Liver (tissue), 9 donors: ENCODE results near the gene PXDN. TPM values are rescaled to one million over a fixed set of nuclear protein-coding genes. Genes with fewer than 3 reads are reported as not detected.

Experiments
- DNase-seq: peaks from one replicate; pipeline ENCODE4 v3.0.0-alpha.2; 2017; ENCODE audit warnings: low spot score
- H3K27ac ChIP-seq, 2 donors: one replicate each; pipeline ENCODE4 v1.7.0; 2013; ENCODE audit warnings: inconsistent platforms in 2 of 2, low read length in 2 of 2, control low read depth in 1 of 2, low read depth in 1 of 2, mild to moderate bottlenecking in 1 of 2
- H3K27me3 ChIP-seq, 4 donors: one replicate each; pipeline versions ENCODE4 v1.6.1 to v1.7.0; 2013; ENCODE audit warnings: low read length in 3 of 4, inconsistent platforms in 1 of 4, mild to moderate bottlenecking in 1 of 4, moderate library complexity in 1 of 4; ENCODE audit not compliant: control insufficient read depth in 4 of 4, insufficient read depth in 4 of 4
- H3K36me3 ChIP-seq, 4 donors: one replicate each; pipeline versions ENCODE4 v1.6.1 to v1.7.0; 2013; ENCODE audit warnings: low read length in 3 of 4, mild to moderate bottlenecking in 3 of 4, low read depth in 1 of 4, moderate library complexity in 1 of 4; ENCODE audit not compliant: control insufficient read depth in 4 of 4, insufficient read depth in 3 of 4
- H3K4me1 ChIP-seq, 4 donors: one replicate each; pipeline versions ENCODE4 v1.6.1 to v1.7.0; 2013; ENCODE audit warnings: low read length in 3 of 4, mild to moderate bottlenecking in 3 of 4, moderate library complexity in 1 of 4; ENCODE audit not compliant: control insufficient read depth in 4 of 4, insufficient read depth in 4 of 4
- H3K4me3 ChIP-seq, 3 donors: one replicate each; pipeline versions ENCODE4 v1.6.1 to v1.7.0; 2013; ENCODE audit warnings: low read length in 3 of 3, control low read depth in 1 of 3, low read depth in 1 of 3, mild to moderate bottlenecking in 1 of 3
- H3K9ac ChIP-seq, 2 donors: one replicate each; pipeline ENCODE4 v1.7.0; 2013; ENCODE audit warnings: low read length in 2 of 2, mild to moderate bottlenecking in 2 of 2, moderate library complexity in 2 of 2, control low read depth in 1 of 2, low read depth in 1 of 2
- H3K9me3 ChIP-seq, 4 donors: one replicate each; pipeline versions ENCODE4 v1.6.1 to v1.7.0; 2013; ENCODE audit warnings: low read length in 3 of 4; ENCODE audit not compliant: control insufficient read depth in 4 of 4
- EGR1 ChIP-seq, 2 donors: IDR thresholded peaks; 2 replicates each; pipeline ENCODE4 v1.6.1; 2016 to 2018; ENCODE audit warnings: antibody characterized with exemption in 2 of 2, low read depth in 2 of 2
- FOXA1 ChIP-seq: IDR thresholded peaks from 2 replicates; pipeline ENCODE4 v1.6.1; 2016; ENCODE audit warnings: antibody characterized with exemption
- FOXA2 ChIP-seq: IDR thresholded peaks from 2 replicates; pipeline ENCODE4 v1.6.1; 2016; ENCODE audit warnings: antibody characterized with exemption
- GABPA ChIP-seq, 2 donors: IDR thresholded peaks in 1 of 2; conservative IDR thresholded peaks in 1 of 2; 2 replicates each; pipeline ENCODE4 v1.6.1; 2016; ENCODE audit warnings: antibody characterized with exemption in 2 of 2, mild to moderate bottlenecking in 1 of 2, moderate library complexity in 1 of 2
- HNF4A ChIP-seq, 2 donors: conservative IDR thresholded peaks; 2 replicates each; pipeline ENCODE4 v1.6.1; 2016; ENCODE audit warnings: antibody characterized with exemption in 2 of 2, mild to moderate bottlenecking in 2 of 2
- HNF4G ChIP-seq: IDR thresholded peaks from 2 replicates; pipeline ENCODE4 v1.6.1; 2016; ENCODE audit warnings: antibody characterized with exemption
- JUND ChIP-seq, 2 donors: IDR thresholded peaks; 2 replicates each; pipeline ENCODE4 v1.6.1; 2016; ENCODE audit warnings: antibody characterized with exemption in 2 of 2
- NR2F2 ChIP-seq: IDR thresholded peaks from 2 replicates; pipeline ENCODE4 v1.6.1; 2016; ENCODE audit warnings: antibody characterized with exemption
- RAD21 ChIP-seq, 2 donors: IDR thresholded peaks; 2 replicates each; pipeline ENCODE4 v1.6.1; 2016; ENCODE audit warnings: antibody characterized with exemption in 2 of 2, mild to moderate bottlenecking in 2 of 2
- RXRA ChIP-seq, 2 donors: IDR thresholded peaks; 2 replicates each; pipeline ENCODE4 v1.6.1; 2017 to 2018; ENCODE audit warnings: antibody characterized with exemption in 2 of 2, mild to moderate bottlenecking in 1 of 2
- SP1 ChIP-seq: IDR thresholded peaks from 2 replicates; pipeline ENCODE4 v1.6.1; 2018; ENCODE audit warnings: antibody characterized with exemption, mild to moderate bottlenecking
- TAF1 ChIP-seq: conservative IDR thresholded peaks from 2 replicates; pipeline ENCODE4 v1.6.1; 2016; ENCODE audit warnings: antibody characterized with exemption, mild to moderate bottlenecking
- YY1 ChIP-seq: IDR thresholded peaks from 2 replicates; pipeline ENCODE4 v1.6.1; 2016; ENCODE audit warnings: antibody characterized with exemption, mild to moderate bottlenecking
- WGBS: extraction: QIAGEN DNeasy Blood & Tissue Kit; methylation state at CpG from one replicate; pipeline ENCODE4 v1.1.7; 2013; 5-methylcytosine and 5-hydroxymethylcytosine counted together
- polyA plus RNA-seq, 2 donors: library from polyadenylated mRNA; stranded (reverse) in 1 of 2; unstranded in 1 of 2; fragments of 200-250 nt in 1 of 2; fragments of >200 nt in 1 of 2; fragmentation: Nextera tagmentation in 1 of 2; extraction: Ambion mirVana in 1 of 2; gene quantifications; one replicate each; pipeline versions ENCODE4 v1.2.1 to v1.2.3, GENCODE V29; 2013 to 2015
- total RNA-seq, 2 donors: library from RNA; depleted of rRNA; stranded (reverse); fragments of >200 nt; gene quantifications; one replicate each; pipeline ENCODE4 v1.2.3, GENCODE V29; 2014
- TF ChIP-seq, protein P1 (sequence below): IDR thresholded peaks from 2 replicates; pipeline ENCODE4 v1.6.1; 2016; ENCODE audit warnings: antibody characterized with exemption
- TF ChIP-seq, protein P2 (sequence below): IDR thresholded peaks from 2 replicates; pipeline ENCODE4 v1.6.1; 2016; ENCODE audit warnings: antibody characterized with exemption
- TF ChIP-seq, protein P3 (sequence below): IDR thresholded peaks from 2 replicates; pipeline ENCODE4 v1.6.1; 2016; ENCODE audit warnings: antibody characterized with exemption, mild to moderate bottlenecking
- donor health status: healthy.
- donor health status: healthy.
- donor health status: healthy.
- donor health status: healthy.
- donor health status: healthy.

Gene PXDN
- total and polyA plus RNA-seq, 4 donors = 4.2 to 21.5 (median 16.9) TPM

DNA sequence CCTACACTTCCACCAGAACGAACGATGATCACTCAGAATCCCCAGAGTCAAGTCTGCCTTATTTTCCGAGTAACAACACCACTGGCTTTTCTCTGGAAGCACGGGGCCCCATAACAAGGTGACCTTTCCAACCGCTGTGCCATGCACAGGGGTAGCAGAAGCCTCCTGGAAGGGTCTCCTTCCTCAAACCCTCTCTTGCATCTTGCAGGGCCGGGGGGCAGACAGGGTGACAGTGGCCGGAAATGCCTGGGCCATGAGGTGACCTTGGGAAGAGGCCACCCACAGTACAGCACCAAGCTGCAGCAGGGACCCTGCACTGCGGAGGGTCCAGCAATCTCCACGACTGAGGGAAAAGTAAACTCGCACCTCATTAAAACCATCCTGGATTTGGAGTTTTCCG lies 108.5 kb downstream of the PXDN start (continued):
- no peak for TF ChIP-seq TAF1
- TF ChIP-seq RXRA (IDR thresholded peaks at IDR 0.05) = no peak

DNA sequence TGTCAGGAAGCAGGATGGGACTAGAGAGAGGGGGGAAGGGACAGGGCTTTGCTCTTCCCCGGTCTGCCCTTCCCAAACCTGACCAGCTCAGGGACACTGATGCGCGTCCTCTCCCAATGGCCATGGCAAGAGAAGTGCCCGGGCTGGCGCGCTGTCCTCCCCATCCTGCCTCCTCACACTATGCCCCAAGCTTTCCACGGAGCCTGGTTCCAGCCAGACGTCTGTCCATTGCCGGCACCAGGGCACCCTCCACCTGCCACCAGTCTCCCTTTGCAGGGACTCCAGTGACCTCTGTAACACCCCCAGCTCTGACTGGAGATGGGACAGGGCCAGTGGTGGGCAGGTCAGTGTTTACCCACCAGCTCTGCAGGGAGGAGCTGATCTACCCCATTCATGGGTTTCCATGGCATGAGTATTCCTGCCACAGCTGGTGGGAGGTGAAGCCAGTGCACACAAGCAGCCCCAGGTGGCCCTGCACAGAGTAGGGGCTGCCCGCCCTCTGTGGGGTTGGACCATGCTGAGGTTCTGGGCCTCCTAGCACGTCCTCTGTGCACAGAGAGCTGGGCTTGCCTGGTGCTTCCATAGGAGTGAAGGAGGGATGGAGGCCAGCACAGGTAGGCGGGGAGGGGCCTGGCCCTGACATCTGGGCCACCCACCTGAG lies 109.5 kb downstream of the PXDN start:
- 94% methylated on average over 12 of the region's 12 CpGs for WGBS
- H3K4me1 ChIP-seq = no peaks in the 10 kb centered on the region
- TF ChIP-seq, protein P1, sequence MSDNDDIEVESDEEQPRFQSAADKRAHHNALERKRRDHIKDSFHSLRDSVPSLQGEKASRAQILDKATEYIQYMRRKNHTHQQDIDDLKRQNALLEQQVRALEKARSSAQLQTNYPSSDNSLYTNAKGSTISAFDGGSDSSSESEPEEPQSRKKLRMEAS = no peak
- TF ChIP-seq NR2F2 (no peak), FOXA1 (no peak), RAD21 (IDR thresholded peaks at IDR 0.05) (no peak), YY1 (no peak), TAF1 (no peak), EGR1 (IDR thresholded peaks at IDR 0.05; ENCODE audit: low read depth in 2 of 2) (no peak), RXRA (IDR thresholded peaks at IDR 0.05) (no peak), SP1 (no peak), HNF4A (conservative IDR thresholded peaks at IDR 0.05) (no peak)
- TF ChIP-seq, protein P2, sequence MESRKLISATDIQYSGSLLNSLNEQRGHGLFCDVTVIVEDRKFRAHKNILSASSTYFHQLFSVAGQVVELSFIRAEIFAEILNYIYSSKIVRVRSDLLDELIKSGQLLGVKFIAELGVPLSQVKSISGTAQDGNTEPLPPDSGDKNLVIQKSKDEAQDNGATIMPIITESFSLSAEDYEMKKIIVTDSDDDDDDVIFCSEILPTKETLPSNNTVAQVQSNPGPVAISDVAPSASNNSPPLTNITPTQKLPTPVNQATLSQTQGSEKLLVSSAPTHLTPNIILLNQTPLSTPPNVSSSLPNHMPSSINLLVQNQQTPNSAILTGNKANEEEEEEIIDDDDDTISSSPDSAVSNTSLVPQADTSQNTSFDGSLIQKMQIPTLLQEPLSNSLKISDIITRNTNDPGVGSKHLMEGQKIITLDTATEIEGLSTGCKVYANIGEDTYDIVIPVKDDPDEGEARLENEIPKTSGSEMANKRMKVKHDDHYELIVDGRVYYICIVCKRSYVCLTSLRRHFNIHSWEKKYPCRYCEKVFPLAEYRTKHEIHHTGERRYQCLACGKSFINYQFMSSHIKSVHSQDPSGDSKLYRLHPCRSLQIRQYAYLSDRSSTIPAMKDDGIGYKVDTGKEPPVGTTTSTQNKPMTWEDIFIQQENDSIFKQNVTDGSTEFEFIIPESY = no peak
- TF ChIP-seq, protein P3, sequence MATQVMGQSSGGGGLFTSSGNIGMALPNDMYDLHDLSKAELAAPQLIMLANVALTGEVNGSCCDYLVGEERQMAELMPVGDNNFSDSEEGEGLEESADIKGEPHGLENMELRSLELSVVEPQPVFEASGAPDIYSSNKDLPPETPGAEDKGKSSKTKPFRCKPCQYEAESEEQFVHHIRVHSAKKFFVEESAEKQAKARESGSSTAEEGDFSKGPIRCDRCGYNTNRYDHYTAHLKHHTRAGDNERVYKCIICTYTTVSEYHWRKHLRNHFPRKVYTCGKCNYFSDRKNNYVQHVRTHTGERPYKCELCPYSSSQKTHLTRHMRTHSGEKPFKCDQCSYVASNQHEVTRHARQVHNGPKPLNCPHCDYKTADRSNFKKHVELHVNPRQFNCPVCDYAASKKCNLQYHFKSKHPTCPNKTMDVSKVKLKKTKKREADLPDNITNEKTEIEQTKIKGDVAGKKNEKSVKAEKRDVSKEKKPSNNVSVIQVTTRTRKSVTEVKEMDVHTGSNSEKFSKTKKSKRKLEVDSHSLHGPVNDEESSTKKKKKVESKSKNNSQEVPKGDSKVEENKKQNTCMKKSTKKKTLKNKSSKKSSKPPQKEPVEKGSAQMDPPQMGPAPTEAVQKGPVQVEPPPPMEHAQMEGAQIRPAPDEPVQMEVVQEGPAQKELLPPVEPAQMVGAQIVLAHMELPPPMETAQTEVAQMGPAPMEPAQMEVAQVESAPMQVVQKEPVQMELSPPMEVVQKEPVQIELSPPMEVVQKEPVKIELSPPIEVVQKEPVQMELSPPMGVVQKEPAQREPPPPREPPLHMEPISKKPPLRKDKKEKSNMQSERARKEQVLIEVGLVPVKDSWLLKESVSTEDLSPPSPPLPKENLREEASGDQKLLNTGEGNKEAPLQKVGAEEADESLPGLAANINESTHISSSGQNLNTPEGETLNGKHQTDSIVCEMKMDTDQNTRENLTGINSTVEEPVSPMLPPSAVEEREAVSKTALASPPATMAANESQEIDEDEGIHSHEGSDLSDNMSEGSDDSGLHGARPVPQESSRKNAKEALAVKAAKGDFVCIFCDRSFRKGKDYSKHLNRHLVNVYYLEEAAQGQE = no peak
- H3K27ac ChIP-seq = no peak overlapping the region
- no peaks in the 10 kb centered on the region for H3K27me3 ChIP-seq
- H3K9me3 ChIP-seq = no peaks in the 10 kb centered on the region
- DNase-seq = no peak
- no peaks in the 10 kb centered on the region for H3K36me3 ChIP-seq
- H3K4me3 ChIP-seq = no peak overlapping the region
- H3K9ac ChIP-seq = no peak overlapping the region

DNA sequence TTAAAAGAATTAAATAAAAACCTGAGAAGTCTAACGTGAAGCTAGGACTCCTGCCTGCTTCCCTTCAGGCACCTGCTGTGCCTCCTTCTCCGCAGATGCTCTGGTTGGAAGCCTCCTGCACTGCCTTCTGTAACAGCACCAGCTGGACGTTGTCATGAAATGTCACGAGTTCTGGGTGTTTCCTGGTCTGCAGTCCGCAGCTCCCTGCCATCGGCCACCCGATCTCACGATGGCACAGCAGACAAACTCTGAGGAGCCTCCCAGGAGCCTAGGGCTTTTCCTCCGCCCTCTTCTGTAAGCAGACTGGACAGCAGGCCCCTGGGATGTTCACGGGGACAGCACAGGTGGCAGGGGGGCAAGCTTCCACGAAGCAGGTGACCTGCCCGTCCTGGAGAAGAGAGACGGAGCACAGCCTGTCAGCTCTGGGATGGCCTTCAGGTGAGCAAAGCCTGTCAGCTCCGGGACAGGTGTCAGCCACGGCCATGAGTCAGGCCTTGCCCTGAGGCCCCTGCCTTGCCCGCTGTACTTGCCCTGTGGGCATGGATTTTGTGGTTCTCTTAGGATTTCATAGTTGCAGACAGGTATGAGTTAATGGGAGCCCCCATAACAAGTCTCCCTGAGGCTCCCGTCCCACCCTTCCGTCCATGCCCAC lies 110.3 kb downstream of the PXDN start:
- TF ChIP-seq JUND (IDR thresholded peaks at IDR 0.05) (no peak), RAD21 (IDR thresholded peaks at IDR 0.05) (no peak), HNF4A (conservative IDR thresholded peaks at IDR 0.05) (no peak), TAF1 (no peak), HNF4G (no peak), EGR1 (IDR thresholded peaks at IDR 0.05; ENCODE audit: low read depth in 2 of 2) (no peak), GABPA (IDR thresholded peaks at IDR 0.05 in 1 of 2, conservative IDR thresholded peaks at IDR 0.05 in 1 of 2) (no peak), NR2F2 (no peak), RXRA (IDR thresholded peaks at IDR 0.05) (no peak), SP1 (no peak), YY1 (no peak), FOXA2 (no peak)
- TF ChIP-seq, protein P2 = no peak
- TF ChIP-seq, protein P3 = no peak
- Histone ChIP-seq H3K4me1 (no peaks in the 10 kb centered on the region), H3K36me3 (no peaks in the 10 kb centered on the region), H3K27me3 (no peaks in the 10 kb centered on the region), H3K9me3 (no peaks in the 10 kb centered on the region), H3K9ac (no peak overlapping the region), H3K4me3 (no peak overlapping the region), H3K27ac (no peak overlapping the region)
- WGBS = 81% methylated on average over 18 of the region's 18 CpGs
- DNase-seq = no peak
